Transverse colon (tissue), 4 donors: ENCODE results near the gene PDE1C. TPM values are rescaled to one million over a fixed set of nuclear protein-coding genes. Genes with fewer than 3 reads are reported as not detected.
A peak's percentile ranks its signal among the peaks of the same experiment; 100 is the strongest.

Source experiments
- DNase-seq: peaks from one replicate; pipeline ENCODE4 v3.0.0-alpha.2; 2019
- H3K27ac ChIP-seq, 4 donors: fragments of 200-600 bp; sonication (generic); 2 replicates each; pipeline ENCODE4 v1.5.1; 2016 to 2018; ENCODE audit warnings: inconsistent platforms in 4 of 4
- H3K27me3 ChIP-seq: fragments of 200-600 bp; sonication (generic); 2 replicates; pipeline ENCODE4 v1.5.1; 2017; ENCODE audit warnings: inconsistent platforms
- H3K36me3 ChIP-seq, 4 donors: fragments of 200-600 bp; sonication (generic); 2 replicates each; pipeline ENCODE4 v1.5.1; 2017 to 2019; ENCODE audit warnings: inconsistent platforms in 4 of 4
- H3K4me1 ChIP-seq, 4 donors: fragments of 200-600 bp; sonication (generic); 2 replicates each; pipeline ENCODE4 v1.5.1; 2017 to 2020; ENCODE audit warnings: inconsistent platforms in 4 of 4
- H3K4me3 ChIP-seq, 4 donors: fragments of 200-600 bp; sonication (generic); 1 replicate in 1 of 4; 2 replicates in 3 of 4; pipeline versions ENCODE4 v1.5.1 to v1.6.1; 2017 to 2019; ENCODE audit warnings: inconsistent platforms in 4 of 4
- H3K9me3 ChIP-seq, 2 donors: fragments of 200-600 bp; sonication (generic); 2 replicates each; pipeline ENCODE4 v1.5.1; 2017 to 2019; ENCODE audit warnings: inconsistent platforms in 2 of 2
- EP300 ChIP-seq: sonication (generic); formaldehyde crosslinking; IDR thresholded peaks from one replicate; pipeline ENCODE4 v1.6.1; 2017; ENCODE audit warnings: antibody characterized with exemption, low read depth
- POLR2A ChIP-seq: fragments of 450-650 bp; IDR thresholded peaks from one replicate; pipeline ENCODE4 v1.6.1; 2016; ENCODE audit warnings: antibody characterized with exemption, mild to moderate bottlenecking, moderate library complexity
- POLR2AphosphoS5 ChIP-seq, 3 donors: sonication (generic); formaldehyde crosslinking; IDR thresholded peaks; one replicate each; pipeline ENCODE4 v1.6.1; 2016; ENCODE audit warnings: antibody characterized with exemption in 3 of 3
- WGBS, 2 donors: methylation state at CpG; one replicate each; pipeline ENCODE4 v1.1.5; 2018; ENCODE audit warnings: low coverage in 1 of 2; 5-methylcytosine and 5-hydroxymethylcytosine counted together
- in situ Hi-C, 4 donors: fragments of 200-750 bp; cut with MboI; loops; one replicate each; pipeline versions ENCODE4 v1.15.0 to v1.15.1; 2017; ENCODE audit warnings: low sequenced_read_pairs in 3 of 4, low pct_ligation_motif_present in 1 of 4, low pct_unique_long_range_greater_than_20kb in 1 of 4
- intact Hi-C: fragments of 100-400 bp; cut with DNase I; formaldehyde crosslinking; loops from one replicate; pipeline ENCODE4 v1.15.1; 2023; ENCODE audit warnings: low total_unique reads
- total RNA-seq, 4 donors: library from RNA; depleted of rRNA; stranded (reverse); fragments of >200 nt; gene quantifications; one replicate each; pipeline ENCODE4 v1.1.0, GENCODE V29; 2016
- TF ChIP-seq, protein P1 (sequence below), 5 experiments: fragments of 200-600 bp in 3 of 5; fragments of 450-650 bp in 2 of 5; sonication (generic) in 3 of 5; IDR thresholded peaks; 1 replicate in 2 of 5; 2 replicates in 3 of 5; pipeline ENCODE4 v1.5.1; 2016 to 2017; ENCODE audit warnings: antibody characterized with exemption in 5 of 5, inconsistent platforms in 3 of 5, mild to moderate bottlenecking in 2 of 5, moderate library complexity in 1 of 5

PDE1C gene
- total RNA-seq, 4 donors from 2014 or later, result 1.5 to 8.4 (median 2.9) TPM

DNA sequence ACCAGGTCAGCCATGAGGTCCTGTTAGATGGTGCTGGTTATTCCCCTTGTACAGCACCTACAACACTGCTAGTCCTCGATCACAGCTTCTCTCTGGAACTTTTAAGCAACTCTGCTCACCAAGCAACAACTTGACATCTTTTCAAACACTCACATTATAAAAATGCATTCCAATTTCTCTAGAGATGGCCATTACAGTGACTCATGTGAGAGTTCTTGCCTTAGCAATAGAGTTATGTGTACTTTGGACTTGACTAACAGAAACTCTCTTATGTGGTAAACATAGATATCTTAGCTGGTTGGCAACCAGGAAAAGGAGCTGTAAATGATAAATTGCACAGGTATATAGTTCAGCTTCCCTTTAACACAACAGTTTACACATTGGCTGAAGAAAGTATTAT, 122.2 kb downstream of the PDE1C start:
- peak overlapping the region; percentile 33 to 56 (median 50) for H3K27ac ChIP-seq
- intact Hi-C loops (no loop called here), in situ Hi-C loops (no loop called here)
- no peaks in the 10 kb centered on the region for H3K27me3 ChIP-seq
- no peak overlapping the region for H3K4me3 ChIP-seq
- no peak for TF ChIP-seq POLR2A
- TF ChIP-seq, protein P1, sequence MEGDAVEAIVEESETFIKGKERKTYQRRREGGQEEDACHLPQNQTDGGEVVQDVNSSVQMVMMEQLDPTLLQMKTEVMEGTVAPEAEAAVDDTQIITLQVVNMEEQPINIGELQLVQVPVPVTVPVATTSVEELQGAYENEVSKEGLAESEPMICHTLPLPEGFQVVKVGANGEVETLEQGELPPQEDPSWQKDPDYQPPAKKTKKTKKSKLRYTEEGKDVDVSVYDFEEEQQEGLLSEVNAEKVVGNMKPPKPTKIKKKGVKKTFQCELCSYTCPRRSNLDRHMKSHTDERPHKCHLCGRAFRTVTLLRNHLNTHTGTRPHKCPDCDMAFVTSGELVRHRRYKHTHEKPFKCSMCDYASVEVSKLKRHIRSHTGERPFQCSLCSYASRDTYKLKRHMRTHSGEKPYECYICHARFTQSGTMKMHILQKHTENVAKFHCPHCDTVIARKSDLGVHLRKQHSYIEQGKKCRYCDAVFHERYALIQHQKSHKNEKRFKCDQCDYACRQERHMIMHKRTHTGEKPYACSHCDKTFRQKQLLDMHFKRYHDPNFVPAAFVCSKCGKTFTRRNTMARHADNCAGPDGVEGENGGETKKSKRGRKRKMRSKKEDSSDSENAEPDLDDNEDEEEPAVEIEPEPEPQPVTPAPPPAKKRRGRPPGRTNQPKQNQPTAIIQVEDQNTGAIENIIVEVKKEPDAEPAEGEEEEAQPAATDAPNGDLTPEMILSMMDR (IDR thresholded peaks at IDR 0.05), result no peak
- peak in 1 of 3 donors; percentile 50 for TF ChIP-seq POLR2AphosphoS5 (IDR thresholded peaks at IDR 0.05)
- no peak for TF ChIP-seq EP300
- peaks cover 0 to 14% (median 7%) of the 10 kb centered on the region in 4 donors for H3K4me1 ChIP-seq
- H3K9me3 ChIP-seq, result peaks cover 13 to 14% of the 10 kb centered on the region in 2 donors
- DNase-seq, result no peak
- H3K36me3 ChIP-seq, result peaks cover 0 to 3% (median 0%) of the 10 kb centered on the region in 4 donors
- WGBS, 2 donors, result 25 to 30% methylated on average over 1 of the region's 1 CpG

DNA sequence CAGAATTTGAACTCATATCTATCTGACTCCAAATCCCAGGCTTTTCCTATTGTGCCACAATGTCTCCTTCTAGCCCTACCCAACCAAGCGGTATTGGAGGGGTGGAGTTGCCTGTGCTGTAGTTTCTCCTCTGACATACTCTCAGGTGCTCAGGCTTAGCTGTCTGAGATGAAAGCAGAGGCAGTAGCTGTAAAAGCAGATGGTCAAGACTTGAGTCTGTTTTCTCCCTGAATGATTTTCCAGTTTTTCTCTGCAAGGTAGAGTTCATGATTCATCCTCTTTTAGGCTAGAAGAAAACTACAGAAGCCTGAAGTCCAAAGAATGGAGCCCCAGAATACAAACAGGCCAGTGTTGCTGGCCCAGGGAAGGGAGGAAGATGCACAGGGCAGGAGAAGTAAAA, 130.0 kb downstream of the PDE1C start:
- Histone ChIP-seq H3K9me3 (no peaks in the 10 kb centered on the region), H3K4me3 (no peak overlapping the region), H3K27me3 (no peaks in the 10 kb centered on the region), H3K4me1 (no peaks in the 10 kb centered on the region), H3K27ac (no peak overlapping the region), H3K36me3 (no peaks in the 10 kb centered on the region)
- in situ Hi-C loops (no loop called here), intact Hi-C loops (no loop called here)
- 95% methylated on average over 1 of the region's 1 CpG; no CpG with 5 or more reads in 1 of the 2 donors for WGBS, 2 donors
- DNase-seq, result no peak
- TF ChIP-seq, protein P1 (IDR thresholded peaks at IDR 0.05), result no peak
- no peak for TF ChIP-seq POLR2A
- TF ChIP-seq POLR2AphosphoS5 (IDR thresholded peaks at IDR 0.05), result no peak
- TF ChIP-seq EP300, result no peak

DNA sequence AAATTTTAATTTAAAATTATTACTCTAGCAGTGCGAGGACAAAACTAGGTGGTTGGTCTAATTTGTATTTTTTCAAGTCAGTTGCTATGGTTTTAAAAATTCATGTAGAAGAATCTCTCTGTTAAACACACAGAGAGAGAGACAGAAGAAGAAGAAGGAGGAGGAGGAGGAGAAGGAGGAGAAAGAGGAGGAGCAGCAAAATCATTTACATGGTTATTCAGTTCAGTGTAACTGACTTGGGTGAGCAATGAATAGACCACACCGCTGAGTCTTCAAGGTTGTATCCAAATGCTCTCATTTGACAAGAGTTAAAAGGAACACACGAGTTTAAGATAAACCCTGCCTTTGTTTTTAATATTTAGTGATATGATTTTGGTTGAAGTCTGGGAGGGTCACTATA, 131.1 kb downstream of the PDE1C start:
- Histone ChIP-seq H3K27me3 (no peaks in the 10 kb centered on the region), H3K4me1 (no peaks in the 10 kb centered on the region), H3K9me3 (no peaks in the 10 kb centered on the region), H3K27ac (no peak overlapping the region), H3K4me3 (no peak overlapping the region), H3K36me3 (no peaks in the 10 kb centered on the region)
- in situ Hi-C loops (no loop called here), intact Hi-C loops (no loop called here)
- no peak for TF ChIP-seq EP300
- no peak for TF ChIP-seq POLR2A
- TF ChIP-seq, protein P1 (IDR thresholded peaks at IDR 0.05), result peak in 1 of 5 experiments; percentile 1
- 80 to 90% methylated on average over 3 of the region's 3 CpGs for WGBS, 2 donors
- DNase-seq, result no peak

DNA sequence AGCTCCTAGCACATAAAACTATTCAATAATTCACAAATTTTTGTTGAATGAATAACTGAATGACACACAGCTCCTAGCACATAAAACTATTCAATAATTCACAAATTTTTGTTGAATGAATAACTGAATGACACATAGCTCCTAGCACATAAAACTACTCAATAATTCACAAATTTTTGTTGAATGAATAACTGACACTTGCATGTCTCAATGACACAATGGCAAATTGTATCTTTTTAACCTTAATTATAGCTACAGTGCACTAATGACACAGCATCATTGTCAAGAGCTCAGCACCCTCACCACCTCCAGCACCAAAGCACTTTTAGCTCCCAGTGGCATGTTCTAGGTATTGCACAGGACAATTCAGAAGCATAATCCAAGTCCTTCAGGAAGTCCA, 131.6 kb downstream of the PDE1C start:
- Histone ChIP-seq H3K4me1 (no peaks in the 10 kb centered on the region), H3K9me3 (no peaks in the 10 kb centered on the region), H3K27me3 (no peaks in the 10 kb centered on the region), H3K4me3 (no peak overlapping the region), H3K27ac (no peak overlapping the region), H3K36me3 (no peaks in the 10 kb centered on the region)
- DNase-seq, result no peak
- intact Hi-C loops, result no loop called here
- TF ChIP-seq, protein P1 (IDR thresholded peaks at IDR 0.05), result peak in 1 of 5 experiments; percentile 6
- no peak for TF ChIP-seq POLR2A
- in situ Hi-C loops, result no loop called here
